Mesothelial cell of epicardium (in vitro differentiated cells): ENCODE results near the gene C5orf46. TPM values are rescaled to one million over a fixed set of nuclear protein-coding genes. Genes with fewer than 3 reads are reported as not detected.

Source experiments
- total RNA-seq: library from RNA; stranded (reverse); gene quantifications from 3 replicates; pipeline ENCODE4 v1.2.1, GENCODE V29; 2021

C5orf46 gene
- total RNA-seq, 1 donor from 2014 or later = 0.42 TPM

Other genes starting within 250 kb of the C5orf46 start
- 5.1 to 5.5 TPM (median 5.4 TPM) in 3 replicates for gene JAKMIP2, start 123.8 kb downstream of the C5orf46 start, total RNA-seq
- 1.0 to 3.3 TPM (median 1.4 TPM) in 3 replicates for gene SPINK1, start 74.9 kb downstream of the C5orf46 start, total RNA-seq
- 0.49 TPM in 1 of 3 replicates, not detected in the others for gene SCGB3A2, start 27.8 kb downstream of the C5orf46 start, total RNA-seq
- 19.8 to 20.8 TPM (median 19.8 TPM) in 3 replicates for gene SPINK5, start 157.4 kb upstream of the C5orf46 start, total RNA-seq